Body of pancreas (tissue), 4 donors: ENCODE measurements around the gene HOXC10. TPM values are rescaled to one million over a fixed set of nuclear protein-coding genes. Genes with fewer than 3 reads are reported as not detected.

Source experiments
- ATAC-seq: fragments of 150-250 bp; one replicate; pipeline ENCODE4 v1.9.1; 2016
- DNase-seq, 4 donors: peaks; one replicate each; pipeline ENCODE4 v3.0.0-alpha.2; 2019
- H3K27ac ChIP-seq, 4 donors: fragments of 200-600 bp; sonication (generic); 1 replicate in 3 of 4; 2 replicates in 1 of 4; pipeline versions ENCODE4 v1.5.1 to v1.6.1; 2016 to 2019; ENCODE audit warnings: mild to moderate bottlenecking in 1 of 4, mixed read lengths in 1 of 4, moderate library complexity in 1 of 4
- H3K27me3 ChIP-seq, 2 donors: fragments of 200-600 bp; sonication (generic); one replicate each; pipeline ENCODE4 v1.6.0; 2016; ENCODE audit warnings: mild to moderate bottlenecking in 1 of 2
- H3K36me3 ChIP-seq, 2 donors: fragments of 200-600 bp; sonication (generic); replicated peaks in 1 of 2; 2 replicates each; pipeline ENCODE4 v1.5.1; 2016; ENCODE audit warnings: low read depth in 2 of 2; ENCODE audit not compliant: insufficient read depth in 1 of 2
- H3K4me1 ChIP-seq: fragments of 200-600 bp; sonication (generic); one replicate; pipeline ENCODE4 v1.6.0; 2016
- H3K4me3 ChIP-seq, 2 donors: fragments of 200-600 bp; sonication (generic); 1 replicate in 1 of 2; 2 replicates in 1 of 2; pipeline ENCODE4 v1.5.1; 2016 to 2019
- H3K9me3 ChIP-seq, 3 donors: fragments of 200-600 bp; sonication (generic); 1 replicate in 2 of 3; 2 replicates in 1 of 3; pipeline ENCODE4 v1.5.1; 2016
- POLR2A ChIP-seq, 3 donors: fragments of 450-650 bp; IDR thresholded peaks; one replicate each; pipeline ENCODE4 v1.6.1; 2016; ENCODE audit warnings: antibody characterized with exemption in 3 of 3, mild to moderate bottlenecking in 2 of 3
- WGBS, 2 donors: methylation state at CpG; one replicate each; pipeline ENCODE4 v1.1.5; 2017; 5-methylcytosine and 5-hydroxymethylcytosine counted together
- intact Hi-C: fragments of 100-400 bp; cut with DNase I; formaldehyde crosslinking; loops from one replicate; pipeline ENCODE4 v1.15.1; 2023
- total RNA-seq, 2 donors: library from RNA; depleted of rRNA; stranded (reverse); fragments of >200 nt; gene quantifications; one replicate each; pipeline ENCODE4 v1.1.0, GENCODE V29; 2016
- TF ChIP-seq, protein P1 (sequence below), 7 experiments: fragments of 450-650 bp in 4 of 7; fragments of 200-600 bp in 3 of 7; sonication (generic) in 3 of 7; IDR thresholded peaks; one replicate each; pipeline ENCODE4 v1.5.1; 2016 to 2019; ENCODE audit warnings: antibody characterized with exemption in 7 of 7

HOXC10 gene
- not detected for total RNA-seq

DNA sequence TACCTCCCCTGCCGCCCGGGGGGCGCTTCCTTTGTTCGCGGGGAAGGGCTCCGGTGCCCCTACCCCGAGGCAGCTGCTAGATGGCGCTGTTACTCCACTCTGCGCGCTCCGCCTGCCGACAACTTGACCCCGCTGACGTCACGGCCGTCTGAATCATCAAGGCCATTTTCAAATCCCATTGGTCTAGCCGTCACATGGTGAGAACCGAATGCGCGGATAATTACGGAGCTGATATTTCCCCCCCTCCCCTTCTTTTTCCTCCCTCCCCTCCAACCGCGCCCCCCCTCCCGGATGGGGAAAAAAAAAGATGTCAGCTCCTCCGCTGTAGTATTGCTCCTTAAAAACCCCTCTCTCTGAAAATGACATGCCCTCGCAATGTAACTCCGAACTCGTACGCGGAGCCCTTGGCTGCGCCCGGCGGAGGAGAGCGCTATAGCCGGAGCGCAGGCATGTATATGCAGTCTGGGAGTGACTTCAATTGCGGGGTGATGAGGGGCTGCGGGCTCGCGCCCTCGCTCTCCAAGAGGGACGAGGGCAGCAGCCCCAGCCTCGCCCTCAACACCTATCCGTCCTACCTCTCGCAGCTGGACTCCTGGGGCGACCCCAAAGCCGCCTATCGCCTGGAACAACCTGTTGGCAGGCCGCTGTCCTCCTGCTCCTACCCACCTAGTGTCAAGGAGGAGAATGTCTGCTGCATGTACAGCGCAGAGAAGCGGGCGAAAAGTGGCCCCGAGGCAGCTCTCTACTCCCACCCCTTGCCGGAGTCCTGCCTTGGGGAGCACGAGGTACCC, at the start of gene HOXC10:
Gene HOXC10 (plus strand): TSS at position 246 of the 791 bp plus-strand sequence. CDS start 114 bp downstream, at position 360.
- Histone ChIP-seq H3K27ac (no peak within 1 kb of the TSS), H3K27me3 (peaks cover 0 to 81% of the 10 kb centered on the region in 2 donors), H3K36me3 (no peaks in the 10 kb centered on the region), H3K9me3 (no peaks in the 10 kb centered on the region), H3K4me1 (peaks cover 27% of the 10 kb centered on the region), H3K4me3 (no peak within 1 kb of the TSS)
- peak; percentile 86 to 91 (median 88) for DNase-seq
- ATAC-seq, result peak; percentile 80
- intact Hi-C loops, result no loop called here
- WGBS, 2 donors, result 5 to 11% methylated on average over 20 to 53 of the region's 55 CpGs
- TF ChIP-seq POLR2A (IDR thresholded peaks at IDR 0.05), result no peak
- TF ChIP-seq, protein P1, sequence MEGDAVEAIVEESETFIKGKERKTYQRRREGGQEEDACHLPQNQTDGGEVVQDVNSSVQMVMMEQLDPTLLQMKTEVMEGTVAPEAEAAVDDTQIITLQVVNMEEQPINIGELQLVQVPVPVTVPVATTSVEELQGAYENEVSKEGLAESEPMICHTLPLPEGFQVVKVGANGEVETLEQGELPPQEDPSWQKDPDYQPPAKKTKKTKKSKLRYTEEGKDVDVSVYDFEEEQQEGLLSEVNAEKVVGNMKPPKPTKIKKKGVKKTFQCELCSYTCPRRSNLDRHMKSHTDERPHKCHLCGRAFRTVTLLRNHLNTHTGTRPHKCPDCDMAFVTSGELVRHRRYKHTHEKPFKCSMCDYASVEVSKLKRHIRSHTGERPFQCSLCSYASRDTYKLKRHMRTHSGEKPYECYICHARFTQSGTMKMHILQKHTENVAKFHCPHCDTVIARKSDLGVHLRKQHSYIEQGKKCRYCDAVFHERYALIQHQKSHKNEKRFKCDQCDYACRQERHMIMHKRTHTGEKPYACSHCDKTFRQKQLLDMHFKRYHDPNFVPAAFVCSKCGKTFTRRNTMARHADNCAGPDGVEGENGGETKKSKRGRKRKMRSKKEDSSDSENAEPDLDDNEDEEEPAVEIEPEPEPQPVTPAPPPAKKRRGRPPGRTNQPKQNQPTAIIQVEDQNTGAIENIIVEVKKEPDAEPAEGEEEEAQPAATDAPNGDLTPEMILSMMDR (IDR thresholded peaks at IDR 0.05), result peak; percentile 41 to 73 (median 58)

DNA sequence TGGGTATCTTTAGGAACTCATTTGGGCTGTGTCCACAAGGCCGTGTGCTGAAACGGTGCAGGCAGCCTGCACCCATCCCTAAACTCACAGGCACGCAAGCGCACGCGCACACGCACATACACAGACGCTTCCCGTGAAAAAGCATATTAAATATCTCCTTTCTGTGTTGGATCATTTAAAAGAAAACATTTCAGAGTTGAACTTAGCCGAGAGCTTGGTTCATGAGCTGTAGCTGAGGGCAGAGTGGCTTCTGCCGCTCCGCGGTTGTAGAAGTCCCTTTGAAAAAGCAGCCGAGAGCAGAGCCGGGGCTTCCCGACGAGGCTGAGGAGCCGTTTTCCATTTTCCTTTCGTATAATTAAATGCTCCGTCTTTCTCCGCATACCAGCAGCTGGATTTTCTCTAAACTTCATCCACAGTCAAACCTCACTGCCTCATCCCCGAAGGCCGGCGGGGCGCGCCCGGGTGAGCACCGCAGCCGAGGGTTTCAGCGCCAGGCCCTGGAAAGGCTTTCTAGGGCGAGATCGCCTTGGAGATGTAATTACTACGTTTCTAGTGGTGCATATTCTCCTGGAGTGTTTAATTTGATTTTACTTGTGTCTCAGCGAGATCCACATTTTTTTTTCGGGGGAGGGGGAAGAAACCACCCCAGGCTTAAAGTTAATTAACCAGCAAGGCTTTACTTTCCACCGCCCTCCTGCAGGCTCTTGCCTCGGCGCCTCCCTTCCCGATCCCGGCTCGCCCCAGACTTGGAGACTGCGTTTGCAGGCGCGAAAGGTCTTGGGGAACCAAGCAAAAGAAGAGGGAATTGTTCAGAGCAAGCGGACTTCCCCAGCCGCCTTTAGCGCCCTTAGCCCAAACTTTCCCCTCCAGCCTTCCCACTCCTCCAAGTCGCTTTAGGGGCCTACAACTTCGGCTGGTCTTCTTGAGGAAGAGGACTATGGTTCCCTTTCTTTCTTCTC, 49.3 kb upstream of the HOXC10 start:
- intact Hi-C loops, result no loop called here
- ATAC-seq (no peak), DNase-seq (no peak)
- Histone ChIP-seq H3K4me3 (no peak overlapping the region), H3K27ac (no peak overlapping the region), H3K4me1 (peaks cover 24% of the 10 kb centered on the region), H3K36me3 (no peaks in the 10 kb centered on the region), H3K9me3 (no peaks in the 10 kb centered on the region), H3K27me3 (peaks cover 0 to 51% of the 10 kb centered on the region in 2 donors)
- WGBS, 2 donors, result 9 to 11% methylated on average over 49 of the region's 49 CpGs
- TF ChIP-seq, protein P1 (IDR thresholded peaks at IDR 0.05), result no peak
- TF ChIP-seq POLR2A (IDR thresholded peaks at IDR 0.05), result no peak

DNA sequence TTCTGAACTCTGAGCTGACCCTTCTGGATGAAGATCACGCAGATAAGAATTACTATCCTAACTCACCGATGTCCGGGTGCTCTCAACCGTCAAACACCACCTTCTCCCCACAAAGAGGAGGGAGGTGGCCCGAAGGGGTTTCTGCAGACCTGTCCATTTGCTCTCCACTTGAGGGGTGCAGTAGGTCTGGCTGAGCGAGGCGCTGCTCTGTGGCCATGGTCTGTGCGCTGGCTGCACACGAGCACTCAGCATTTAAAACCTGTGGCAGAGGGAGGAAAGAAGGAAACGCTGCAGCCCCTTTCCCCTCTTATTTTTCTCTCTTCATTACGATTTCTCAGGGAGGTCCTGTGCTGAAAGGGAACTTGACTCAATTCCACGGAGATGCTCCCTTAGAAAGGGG, 47.8 kb upstream of the HOXC10 start:
- ATAC-seq (no peak), DNase-seq (no peak)
- Histone ChIP-seq H3K36me3 (no peaks in the 10 kb centered on the region), H3K9me3 (no peaks in the 10 kb centered on the region), H3K27ac (no peak overlapping the region), H3K4me3 (no peak overlapping the region), H3K27me3 (peaks cover 0 to 51% of the 10 kb centered on the region in 2 donors), H3K4me1 (peaks cover 24% of the 10 kb centered on the region)
- TF ChIP-seq, protein P1 (IDR thresholded peaks at IDR 0.05), result no peak
- no peak for TF ChIP-seq POLR2A (IDR thresholded peaks at IDR 0.05)
- 14 to 15% methylated on average over 12 of the region's 12 CpGs for WGBS, 2 donors
- intact Hi-C loops, result no loop called here

DNA sequence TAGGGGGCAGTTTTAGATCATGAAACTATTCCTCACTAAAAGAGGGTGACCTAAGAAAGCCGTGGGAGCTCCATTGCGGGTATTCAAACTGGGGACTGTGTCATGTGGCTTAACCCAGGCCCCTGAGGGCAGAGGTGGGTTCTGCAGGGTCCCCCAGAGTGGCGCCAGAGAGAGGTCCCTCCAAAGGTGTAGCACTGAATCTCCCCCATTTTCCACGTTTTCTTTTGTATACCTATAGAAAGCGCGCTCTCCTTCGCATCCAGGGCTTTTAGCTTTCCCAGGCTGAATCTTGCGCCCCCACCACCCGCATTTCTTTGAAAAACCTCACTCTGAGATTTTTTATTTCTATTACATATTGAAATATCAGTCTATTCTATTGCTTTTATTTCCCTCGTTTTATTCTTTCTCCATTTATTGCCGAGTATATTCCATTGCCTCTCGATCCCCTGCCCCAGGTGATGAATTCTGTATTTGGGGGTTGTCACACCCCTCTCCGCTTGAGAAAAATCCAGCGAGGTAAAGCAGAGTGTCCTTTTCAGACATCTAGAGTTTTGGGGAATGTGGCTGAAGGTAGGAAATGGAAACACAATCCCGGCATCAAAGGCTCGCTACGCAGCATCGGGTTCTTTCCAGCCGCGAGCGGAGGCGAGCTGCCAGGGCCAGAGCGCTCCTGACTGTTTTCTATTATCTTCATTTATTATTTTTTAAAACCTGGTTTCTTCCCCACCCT, 47.2 kb upstream of the HOXC10 start:
- no peak for DNase-seq

More for the DNA sequence above, 47.2 kb upstream of the HOXC10 start:
- Histone ChIP-seq H3K4me3 (no peak overlapping the region), H3K27me3 (peaks cover 0 to 51% of the 10 kb centered on the region in 2 donors), H3K36me3 (no peaks in the 10 kb centered on the region), H3K9me3 (no peaks in the 10 kb centered on the region), H3K27ac (no peak overlapping the region), H3K4me1 (peaks cover 24% of the 10 kb centered on the region)
- no peak for TF ChIP-seq POLR2A (IDR thresholded peaks at IDR 0.05)
- TF ChIP-seq, protein P1 (IDR thresholded peaks at IDR 0.05), result no peak
- WGBS, 2 donors, result 12 to 21% methylated on average over 23 of the region's 23 CpGs
- ATAC-seq, result no peak
- intact Hi-C loops, result no loop called here
